Upper lobe of left lung (tissue), 4 donors: ENCODE results near the gene KIF5B.

Experiments used
- EP300 ChIP-seq, 4 donors: sonication (generic); formaldehyde crosslinking; IDR thresholded peaks; one replicate each; pipeline ENCODE4 v1.5.1; 2017; ENCODE audit warnings: antibody characterized with exemption in 4 of 4, control low read depth in 2 of 4
- POLR2A ChIP-seq, 4 donors: fragments of 450-650 bp; IDR thresholded peaks; one replicate each; pipeline ENCODE4 v1.5.1; 2016 to 2017; ENCODE audit warnings: antibody characterized with exemption in 4 of 4, mild to moderate bottlenecking in 2 of 4
- POLR2AphosphoS5 ChIP-seq, 2 donors: sonication (generic); formaldehyde crosslinking; IDR thresholded peaks; one replicate each; pipeline ENCODE4 v1.5.1; 2017; ENCODE audit warnings: antibody characterized with exemption in 2 of 2
- TF ChIP-seq, protein P1 (sequence below), 6 experiments: fragments of 450-650 bp in 4 of 6; fragments of 200-600 bp in 2 of 6; sonication (generic) in 2 of 6; IDR thresholded peaks; one replicate each; pipeline ENCODE4 v1.5.1; 2016 to 2019; ENCODE audit warnings: antibody characterized with exemption in 6 of 6

DNA sequence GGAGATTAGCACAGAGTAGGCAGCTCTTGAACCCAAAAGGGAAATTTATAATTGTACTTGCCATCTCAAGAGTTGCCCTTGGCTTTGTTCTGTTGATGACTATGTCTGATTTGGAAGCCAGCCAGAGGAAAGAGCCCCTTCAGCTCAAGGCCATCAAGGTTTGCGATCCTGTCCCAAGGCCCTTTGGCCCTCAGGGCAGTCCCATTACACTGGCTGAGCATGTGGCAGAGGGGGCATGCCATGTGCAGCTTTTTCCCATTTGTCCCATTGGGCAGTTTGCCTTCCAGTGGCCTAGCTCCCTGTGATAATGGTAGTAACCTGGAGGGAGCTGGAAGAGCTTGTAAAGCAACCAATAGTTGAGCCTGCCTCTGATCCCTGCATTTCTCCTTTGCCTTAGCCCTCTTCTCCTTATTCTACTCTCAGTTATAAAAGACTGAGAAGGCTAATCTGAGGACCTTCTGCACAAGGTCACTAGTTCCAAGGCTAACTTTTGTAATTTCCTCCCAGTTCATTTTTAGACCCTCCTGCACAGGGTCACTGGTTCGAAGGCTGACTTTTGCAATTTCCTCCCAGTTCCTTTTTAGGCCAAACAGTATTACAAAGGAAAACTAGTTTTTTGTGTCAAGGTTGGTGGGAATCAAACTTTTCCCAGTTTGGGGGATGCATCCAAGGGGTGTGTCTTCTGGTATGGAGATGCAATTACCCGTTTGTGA is 96.6 kb downstream of the KIF5B start:
- TF ChIP-seq, protein P1, sequence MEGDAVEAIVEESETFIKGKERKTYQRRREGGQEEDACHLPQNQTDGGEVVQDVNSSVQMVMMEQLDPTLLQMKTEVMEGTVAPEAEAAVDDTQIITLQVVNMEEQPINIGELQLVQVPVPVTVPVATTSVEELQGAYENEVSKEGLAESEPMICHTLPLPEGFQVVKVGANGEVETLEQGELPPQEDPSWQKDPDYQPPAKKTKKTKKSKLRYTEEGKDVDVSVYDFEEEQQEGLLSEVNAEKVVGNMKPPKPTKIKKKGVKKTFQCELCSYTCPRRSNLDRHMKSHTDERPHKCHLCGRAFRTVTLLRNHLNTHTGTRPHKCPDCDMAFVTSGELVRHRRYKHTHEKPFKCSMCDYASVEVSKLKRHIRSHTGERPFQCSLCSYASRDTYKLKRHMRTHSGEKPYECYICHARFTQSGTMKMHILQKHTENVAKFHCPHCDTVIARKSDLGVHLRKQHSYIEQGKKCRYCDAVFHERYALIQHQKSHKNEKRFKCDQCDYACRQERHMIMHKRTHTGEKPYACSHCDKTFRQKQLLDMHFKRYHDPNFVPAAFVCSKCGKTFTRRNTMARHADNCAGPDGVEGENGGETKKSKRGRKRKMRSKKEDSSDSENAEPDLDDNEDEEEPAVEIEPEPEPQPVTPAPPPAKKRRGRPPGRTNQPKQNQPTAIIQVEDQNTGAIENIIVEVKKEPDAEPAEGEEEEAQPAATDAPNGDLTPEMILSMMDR (IDR thresholded peaks at IDR 0.05): no peak
- TF ChIP-seq EP300 (IDR thresholded peaks at IDR 0.05) (no peak), POLR2A (IDR thresholded peaks at IDR 0.05) (no peak), POLR2AphosphoS5 (IDR thresholded peaks at IDR 0.05) (no peak)
